SIG-M5 treated with dmso at 0.1 percent for 504 hours (cell line): Measurements from ENCODE around the gene CATSPERZ.
A peak's percentile ranks its signal among the peaks of the same experiment; 100 is the strongest.

Source experiments
- DNase-seq: peaks from one replicate; lab custom pipeline; 2025; ENCODE audit not compliant: unreplicated experiment; lab: John Stamatoyannopoulos, UW

The CATSPERZ gene

GRCh38 chr11:64284962-64285884, 14.9 kb upstream of the CATSPERZ start, which contains the start of gene GPR137:
Gene GPR137, plus strand, starts transcription at chr11:64285848. Its CDS starts 677 bp downstream, at chr11:64286525.
- DNase-seq = peak; percentile 69

GRCh38 chr11:64285885-64286800, 14.0 kb upstream of the CATSPERZ start:
- DNase-seq = no peak

- no peak for DNase-seq
Observed at GRCh38 chr11:64286801-64287159, 13.4 kb upstream of the CATSPERZ start.

- DNase-seq = no peak
Observed at GRCh38 chr11:64287676-64288352, 12.3 kb upstream of the CATSPERZ start.

GRCh38 chr11:64288353-64288750, 11.8 kb upstream of the CATSPERZ start:
- no peak for DNase-seq

GRCh38 chr11:64289002-64289564, 11.1 kb upstream of the CATSPERZ start:
- DNase-seq = no peak

GRCh38 chr11:64290352-64291261, 9.6 kb upstream of the CATSPERZ start:
- DNase-seq = no peak

GRCh38 chr11:64291262-64291751, 8.9 kb upstream of the CATSPERZ start, which contains the start of gene KCNK4:
Gene KCNK4, plus strand, starts transcription at chr11:64291302. Its CDS starts 1,717 bp downstream, at chr11:64293019.
- no peak for DNase-seq

- no peak for DNase-seq
Observed at GRCh38 chr11:64291752-64292459, 8.3 kb upstream of the CATSPERZ start.

- DNase-seq = no peak
Observed at GRCh38 chr11:64292460-64293254, 7.5 kb upstream of the CATSPERZ start.

- no peak for DNase-seq
Observed at GRCh38 chr11:64294774-64295173, 5.4 kb upstream of the CATSPERZ start.

- DNase-seq = no peak
Observed at GRCh38 chr11:64295760-64296159, 4.4 kb upstream of the CATSPERZ start.

GRCh38 chr11:64296236-64296635, 3.9 kb upstream of the CATSPERZ start:
- no peak for DNase-seq

- DNase-seq = no peak
Observed at GRCh38 chr11:64296830-64297698, 3.1 kb upstream of the CATSPERZ start.

- DNase-seq = no peak
Observed at GRCh38 chr11:64297699-64298358, 2.3 kb upstream of the CATSPERZ start.
